Smooth muscle cell (in vitro differentiated cells): Measurements from ENCODE around the gene FCN2. TPM values are rescaled to one million over a fixed set of nuclear protein-coding genes. Genes with fewer than 3 reads are reported as not detected.

Experiments
- DNase-seq: peaks from one replicate; lab custom pipeline; 2025; ENCODE audit not compliant: unreplicated experiment; lab: John Stamatoyannopoulos, UW
- H2AFZ ChIP-seq: fragments of 200-600 bp; sonication (generic); 2 replicates; pipeline ENCODE4 v1.6.0; 2016; ENCODE audit warnings: antibody characterized with exemption, low read depth, mild to moderate bottlenecking
- H3F3A ChIP-seq: fragments of 200-600 bp; sonication (generic); 2 replicates; pipeline ENCODE4 v1.6.0; 2017; ENCODE audit warnings: antibody characterized with exemption, low read depth
- H3K27ac ChIP-seq: fragments of 200-600 bp; sonication (generic); 2 replicates; pipeline ENCODE4 v1.5.1; 2016; ENCODE audit warnings: low read depth, mild to moderate bottlenecking
- H3K27me3 ChIP-seq: fragments of 200-600 bp; sonication (generic); 2 replicates; pipeline ENCODE4 v1.6.1; 2016; ENCODE audit warnings: low read depth, mild to moderate bottlenecking
- H3K36me3 ChIP-seq: fragments of 200-600 bp; sonication (generic); 2 replicates; pipeline ENCODE4 v1.5.1; 2016; ENCODE audit warnings: low read depth
- H3K4me1 ChIP-seq: fragments of 200-600 bp; sonication (generic); 2 replicates; pipeline ENCODE4 v1.5.1; 2016; ENCODE audit warnings: low read depth
- H3K4me2 ChIP-seq: fragments of 200-600 bp; sonication (generic); 2 replicates; pipeline ENCODE4 v1.6.0; 2016; ENCODE audit warnings: mild to moderate bottlenecking
- H3K4me3 ChIP-seq: fragments of 200-600 bp; sonication (generic); 2 replicates; pipeline ENCODE4 v1.5.1; 2016; ENCODE audit warnings: mild to moderate bottlenecking
- H3K79me2 ChIP-seq: fragments of 200-600 bp; sonication (generic); 2 replicates; pipeline ENCODE4 v1.6.0; 2016; ENCODE audit warnings: low read depth, mild to moderate bottlenecking
- H3K9ac ChIP-seq: fragments of 200-600 bp; sonication (generic); 2 replicates; pipeline ENCODE4 v1.6.0; 2016; ENCODE audit warnings: low read depth
- H3K9me3 ChIP-seq: fragments of 200-600 bp; sonication (generic); replicated peaks from 2 replicates; pipeline ENCODE4 v1.5.1; 2016; ENCODE audit warnings: low read depth
- H4K20me1 ChIP-seq: fragments of 200-600 bp; sonication (generic); 2 replicates; pipeline ENCODE4 v1.6.0; 2016; ENCODE audit warnings: low read depth
- WGBS: methylation state at CpG from one replicate; pipeline ENCODE4 v1.1.7; 2016; ENCODE audit warnings: low lambda C conversion rate; 5-methylcytosine and 5-hydroxymethylcytosine counted together
- polyA plus RNA-seq: library from polyadenylated mRNA; unstranded; fragments of >200 nt; fragmentation: Nextera tagmentation; extraction: Ambion mirVana; gene quantifications from 2 replicates; pipeline ENCODE4 v1.2.1, GENCODE V29; 2016
- total RNA-seq: library from RNA; depleted of rRNA; stranded (reverse); fragments of >200 nt; gene quantifications from 2 replicates; pipeline ENCODE4 v1.2.3, GENCODE V29; 2014
- TF ChIP-seq, protein P1 (sequence below): fragments of 200-600 bp; sonication (generic); IDR thresholded peaks from 2 replicates; pipeline ENCODE4 v1.5.1; 2017; ENCODE audit warnings: borderline replicate concordance, mild to moderate bottlenecking, antibody characterized with exemption; ENCODE audit not compliant: insufficient read depth, poor library complexity, severe bottlenecking

FCN2 gene
- total and polyA plus RNA-seq, 2 experiments from 2014 or later, result not detected

DNA sequence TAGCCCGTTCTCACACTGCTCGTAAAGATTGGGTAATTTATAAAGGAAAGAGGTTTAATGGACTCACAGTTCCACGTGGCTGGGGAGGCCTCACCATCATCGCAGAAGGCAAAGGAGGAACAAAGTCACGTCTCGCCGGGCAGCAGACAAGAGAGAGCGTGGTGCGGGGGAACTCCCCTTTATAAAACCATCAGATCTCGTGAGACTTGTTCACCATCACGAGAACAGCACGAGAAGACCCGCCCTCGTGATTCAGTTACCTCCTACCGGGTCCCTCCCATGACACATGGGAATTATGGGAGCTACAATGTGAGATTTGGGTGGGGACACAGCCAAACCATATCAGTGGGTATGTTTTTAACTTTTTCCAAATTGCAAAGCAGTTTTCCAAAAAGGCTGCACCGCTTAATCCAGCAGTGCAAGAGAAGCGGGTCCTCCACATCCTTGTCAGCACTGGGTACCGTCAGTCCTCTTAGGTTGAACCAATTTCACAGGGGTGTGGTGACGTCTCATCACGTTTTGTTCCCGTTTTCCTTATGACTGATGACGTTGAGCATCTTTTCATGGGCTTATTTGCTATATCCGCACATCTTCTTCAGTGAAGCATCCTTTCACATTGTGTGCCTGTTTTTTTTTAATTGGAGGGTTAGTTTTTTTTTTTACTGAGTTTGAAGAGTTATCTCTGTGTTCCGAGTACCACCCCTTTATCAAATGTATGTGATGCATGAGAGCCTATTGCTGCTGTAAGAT is 8.0 kb upstream of the FCN2 start:
- no peaks in the 10 kb centered on the region for H3F3A ChIP-seq
- H3K27ac ChIP-seq, result no peak overlapping the region
- no peak overlapping the region for H2AFZ ChIP-seq
- H3K79me2 ChIP-seq, result no peaks in the 10 kb centered on the region
- peaks cover 7% of the 10 kb centered on the region for H3K27me3 ChIP-seq
- H3K4me3 ChIP-seq, result no peak overlapping the region
- no peaks in the 10 kb centered on the region for H4K20me1 ChIP-seq
- no peaks in the 10 kb centered on the region for H3K4me1 ChIP-seq
- TF ChIP-seq, protein P1, sequence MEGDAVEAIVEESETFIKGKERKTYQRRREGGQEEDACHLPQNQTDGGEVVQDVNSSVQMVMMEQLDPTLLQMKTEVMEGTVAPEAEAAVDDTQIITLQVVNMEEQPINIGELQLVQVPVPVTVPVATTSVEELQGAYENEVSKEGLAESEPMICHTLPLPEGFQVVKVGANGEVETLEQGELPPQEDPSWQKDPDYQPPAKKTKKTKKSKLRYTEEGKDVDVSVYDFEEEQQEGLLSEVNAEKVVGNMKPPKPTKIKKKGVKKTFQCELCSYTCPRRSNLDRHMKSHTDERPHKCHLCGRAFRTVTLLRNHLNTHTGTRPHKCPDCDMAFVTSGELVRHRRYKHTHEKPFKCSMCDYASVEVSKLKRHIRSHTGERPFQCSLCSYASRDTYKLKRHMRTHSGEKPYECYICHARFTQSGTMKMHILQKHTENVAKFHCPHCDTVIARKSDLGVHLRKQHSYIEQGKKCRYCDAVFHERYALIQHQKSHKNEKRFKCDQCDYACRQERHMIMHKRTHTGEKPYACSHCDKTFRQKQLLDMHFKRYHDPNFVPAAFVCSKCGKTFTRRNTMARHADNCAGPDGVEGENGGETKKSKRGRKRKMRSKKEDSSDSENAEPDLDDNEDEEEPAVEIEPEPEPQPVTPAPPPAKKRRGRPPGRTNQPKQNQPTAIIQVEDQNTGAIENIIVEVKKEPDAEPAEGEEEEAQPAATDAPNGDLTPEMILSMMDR, result no peak
- H3K36me3 ChIP-seq, result no peaks in the 10 kb centered on the region
- WGBS, result 90% methylated on average over 24 of the region's 24 CpGs
- DNase-seq, result no peak
- no peaks in the 10 kb centered on the region for H3K9me3 ChIP-seq
- H3K9ac ChIP-seq, result no peak overlapping the region
- H3K4me2 ChIP-seq, result no peak overlapping the region

DNA sequence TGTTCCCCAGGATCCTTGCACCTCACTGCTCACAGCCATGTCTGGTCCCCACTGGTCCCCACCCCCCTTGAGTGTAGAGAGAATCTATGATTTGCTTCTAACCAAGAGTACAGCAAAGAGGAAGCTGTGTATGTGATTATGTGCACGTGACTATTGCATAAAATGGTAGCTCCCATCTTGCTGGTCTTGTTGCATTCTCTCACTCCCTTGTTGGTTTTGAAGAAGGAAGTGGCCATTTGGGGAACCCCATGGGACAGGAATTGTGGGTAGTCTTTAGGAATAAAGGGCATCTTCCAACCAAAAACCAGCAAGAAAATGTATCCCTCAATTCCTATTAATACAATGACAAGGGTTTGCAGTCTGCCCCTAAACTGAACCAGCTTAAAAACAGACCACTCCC is 5.2 kb upstream of the FCN2 start:
- Histone ChIP-seq H3K4me2 (no peak overlapping the region), H3K4me1 (no peaks in the 10 kb centered on the region), H3F3A (no peaks in the 10 kb centered on the region), H3K79me2 (no peaks in the 10 kb centered on the region), H3K4me3 (no peak overlapping the region), H3K27me3 (peaks cover 7% of the 10 kb centered on the region), H3K9me3 (no peaks in the 10 kb centered on the region), H3K36me3 (no peaks in the 10 kb centered on the region), H3K9ac (no peak overlapping the region), H4K20me1 (no peaks in the 10 kb centered on the region), H2AFZ (no peak overlapping the region), H3K27ac (no peak overlapping the region)
- TF ChIP-seq, protein P1, result no peak
- DNase-seq, result no peak
- WGBS, result 77% methylated on average over 1 of the region's 1 CpG

DNA sequence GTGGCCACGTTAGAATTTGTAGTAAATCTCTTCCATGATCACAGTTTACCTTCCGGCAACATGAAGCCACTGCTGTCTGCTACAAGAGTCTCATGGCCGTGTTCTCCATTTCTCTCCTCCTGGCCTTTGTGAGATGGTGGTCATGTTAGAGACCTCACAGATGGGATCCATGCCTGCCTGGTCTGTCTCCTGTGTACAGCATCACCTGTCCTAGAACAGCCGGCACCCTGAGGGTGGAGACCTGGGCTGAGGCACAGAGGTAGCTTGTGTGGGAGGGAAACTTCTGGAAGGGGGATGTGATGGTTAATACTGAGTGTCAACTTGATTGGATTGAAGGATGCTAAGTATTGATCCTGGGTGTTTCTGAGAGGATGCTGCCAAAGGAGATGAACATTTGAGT is 3.1 kb upstream of the FCN2 start:
- Histone ChIP-seq H3K4me1 (no peaks in the 10 kb centered on the region), H4K20me1 (no peaks in the 10 kb centered on the region), H2AFZ (no peak overlapping the region), H3K27me3 (peaks cover 7% of the 10 kb centered on the region), H3K4me2 (no peak overlapping the region), H3K36me3 (no peaks in the 10 kb centered on the region), H3K4me3 (no peak overlapping the region), H3K9me3 (no peaks in the 10 kb centered on the region), H3K9ac (no peak overlapping the region), H3K27ac (no peak overlapping the region), H3K79me2 (no peaks in the 10 kb centered on the region), H3F3A (no peaks in the 10 kb centered on the region)
- 82% methylated on average over 4 of the region's 4 CpGs for WGBS
- DNase-seq, result no peak
- TF ChIP-seq, protein P1, result no peak
